Hematopoietic multipotent progenitor cell (in vitro differentiated cells): ENCODE data around the gene DACT1. TPM values are rescaled to one million over a fixed set of nuclear protein-coding genes. Genes with fewer than 3 reads are reported as not detected.

Source experiments
- DNase-seq, 3 donors: peaks; one replicate each; pipeline ENCODE4 v3.0.0-alpha.2; 2011 to 2015; ENCODE audit warnings: low read depth in 2 of 3, low spot score in 2 of 3
- total RNA-seq: library from RNA; depleted of rRNA; stranded (reverse); fragments of >200 nt; gene quantifications from one replicate; pipeline ENCODE4 v1.2.3, GENCODE V29; 2012

The DACT1 gene
- total RNA-seq, 1 donor = 3.8 TPM

GRCh38 chr14:58634406-58635090 is 3.2 kb upstream of the DACT1 start:
- DNase-seq = no peak

GRCh38 chr14:58635091-58635830 is 2.5 kb upstream of the DACT1 start:
- DNase-seq = peak in 1 of 3 donors; percentile 30

- no peak for DNase-seq
Observed at GRCh38 chr14:58636129-58636528, 1.6 kb upstream of the DACT1 start.

DNA sequence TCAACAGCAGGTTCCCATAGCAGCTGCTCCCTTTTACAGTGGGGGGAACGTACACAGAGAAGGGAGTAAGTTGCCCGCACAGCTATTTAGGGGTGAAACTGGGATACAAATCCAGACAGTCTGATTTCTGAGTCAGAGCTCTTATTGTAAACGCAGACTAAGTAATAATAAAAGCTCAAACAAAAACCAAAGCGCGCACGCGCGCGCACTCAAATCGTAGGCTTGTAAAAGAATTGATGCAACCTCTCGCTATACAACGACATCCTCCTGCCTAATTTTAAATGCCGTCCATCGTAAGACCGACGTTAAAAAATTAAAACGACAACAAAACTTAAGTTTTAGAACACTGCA is 747 bp upstream of the DACT1 start:
- peak in 2 of 3 donors; percentile 42 to 50 for DNase-seq

GRCh38 chr14:58638231-58639197 is 752 bp downstream of the DACT1 start:
- peak in 2 of 3 donors; percentile 34 to 42 for DNase-seq

DNA sequence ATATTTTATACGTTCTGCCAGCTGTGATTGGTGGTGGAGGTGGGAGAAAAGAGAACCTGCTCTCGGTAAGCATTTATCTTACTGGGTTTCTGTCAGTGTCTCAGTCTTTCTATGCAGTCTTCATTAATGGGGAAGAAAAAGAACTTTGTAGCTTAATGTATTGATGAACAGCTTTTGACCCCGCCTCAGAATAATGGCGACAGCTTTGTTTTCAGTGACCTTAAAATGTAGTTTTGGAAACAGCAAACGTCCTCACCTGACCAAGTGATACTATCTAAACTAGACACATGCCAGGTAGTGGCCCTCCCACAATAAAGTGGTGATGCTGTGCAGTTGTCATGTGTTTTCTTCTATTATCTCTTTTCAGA is 1.4 kb downstream of the DACT1 start:
- DNase-seq = no peak

DNA sequence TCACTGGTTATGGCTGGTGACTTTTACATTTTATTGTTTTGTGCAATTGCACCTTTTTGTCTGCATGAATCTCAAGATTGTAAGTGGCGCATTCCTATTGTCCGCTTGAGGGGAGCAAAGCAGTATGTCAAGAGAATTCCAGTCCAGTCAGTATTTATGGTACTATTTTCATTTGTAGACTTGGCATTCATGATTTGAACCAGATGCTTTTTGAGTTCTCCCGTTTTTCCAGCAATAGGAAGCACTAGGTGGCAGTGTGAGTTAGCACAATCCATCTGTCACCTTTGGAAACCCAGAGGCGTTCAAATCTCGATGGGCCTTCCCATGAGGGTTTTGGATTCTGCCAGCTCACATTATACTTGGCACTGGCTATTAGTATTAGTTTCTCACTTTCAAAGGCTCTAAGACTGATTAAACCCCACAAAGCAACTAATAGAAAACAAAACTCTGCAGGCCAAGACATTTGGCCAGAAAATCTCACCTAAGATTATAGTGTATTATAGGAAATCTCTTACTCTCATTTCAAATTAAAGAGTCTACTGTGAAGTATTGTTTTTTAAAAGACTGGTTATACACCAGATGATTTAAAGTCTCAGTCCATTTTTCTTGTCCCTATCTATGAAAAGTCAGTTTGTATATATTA is 2.2 kb downstream of the DACT1 start:
- peak in 1 of 3 donors; percentile 55 for DNase-seq

DNA sequence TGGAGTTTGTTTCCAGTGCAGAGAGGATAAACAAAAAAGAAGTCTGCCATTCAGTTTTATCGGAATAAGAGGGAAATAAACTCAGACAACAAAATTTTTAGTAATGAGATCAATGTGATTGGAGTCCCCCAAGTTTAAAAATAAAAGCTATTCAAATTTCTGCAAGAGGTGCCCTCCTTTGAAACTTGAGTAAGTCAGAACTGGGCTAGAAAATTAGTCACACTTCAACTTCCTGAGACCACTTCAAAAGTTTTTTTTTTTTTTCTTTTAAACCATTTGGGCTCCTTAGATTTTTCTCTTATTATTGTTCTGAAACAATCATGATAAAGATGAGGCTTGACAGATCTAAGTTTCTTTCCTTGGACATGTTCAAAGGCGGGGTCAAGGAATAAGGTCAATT is 3.2 kb downstream of the DACT1 start:
- DNase-seq = no peak

DNA sequence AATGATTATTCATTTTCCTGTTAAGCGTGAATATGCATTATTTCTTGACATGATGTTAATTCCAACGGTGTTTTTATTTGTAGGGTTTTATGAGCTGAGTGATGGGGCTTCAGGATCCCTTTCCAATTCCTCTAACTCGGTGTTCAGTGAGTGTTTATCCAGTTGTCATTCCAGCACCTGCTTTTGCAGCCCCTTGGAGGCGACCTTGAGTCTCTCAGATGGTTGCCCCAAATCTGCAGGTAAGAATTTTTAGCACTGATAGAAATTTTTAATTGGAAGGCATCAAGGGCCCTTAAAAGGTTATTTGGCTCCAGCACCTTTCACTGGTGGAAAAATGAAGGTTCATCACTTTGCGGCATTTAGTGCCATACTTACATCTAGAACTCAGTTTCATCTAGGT is 3.7 kb downstream of the DACT1 start:
- DNase-seq = no peak

DNA sequence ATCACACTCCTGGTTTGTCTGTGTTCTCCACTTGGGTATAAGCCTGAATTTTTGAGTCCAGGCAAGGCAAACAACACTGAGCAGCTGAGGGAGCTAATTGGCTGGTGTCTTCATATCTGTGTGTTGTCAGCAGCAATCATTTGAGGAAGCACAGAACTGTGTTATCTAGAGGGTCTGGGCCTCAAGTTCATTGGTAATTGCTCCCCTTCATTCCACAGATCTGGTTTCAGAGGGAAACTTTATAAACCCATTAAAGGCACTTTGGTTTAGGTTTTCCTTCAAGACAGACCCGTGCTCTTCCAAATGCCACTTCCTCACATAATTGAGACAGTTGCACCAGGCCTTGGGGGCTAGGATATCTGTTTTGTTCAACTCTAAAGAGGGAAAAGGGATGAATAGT is 5.6 kb downstream of the DACT1 start:
- no peak for DNase-seq

DNA sequence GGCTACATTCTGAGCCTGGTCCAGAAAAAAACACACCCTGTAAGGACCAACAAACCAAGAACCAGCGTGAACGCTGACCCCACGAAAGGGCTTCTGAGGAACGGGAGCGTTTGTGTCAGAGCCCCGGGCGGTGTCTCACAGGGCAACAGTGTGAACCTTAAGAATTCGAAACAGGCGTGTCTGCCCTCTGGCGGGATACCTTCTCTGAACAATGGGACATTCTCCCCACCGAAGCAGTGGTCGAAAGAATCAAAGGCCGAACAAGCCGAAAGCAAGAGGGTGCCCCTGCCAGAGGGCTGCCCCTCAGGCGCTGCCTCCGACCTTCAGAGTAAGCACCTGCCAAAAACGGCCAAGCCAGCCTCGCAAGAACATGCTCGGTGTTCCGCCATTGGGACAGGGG is 7.9 kb downstream of the DACT1 start:
- DNase-seq = no peak

GRCh38 chr14:58646479-58646878 is 8.7 kb downstream of the DACT1 start:
- DNase-seq = no peak

- DNase-seq = no peak
Observed at GRCh38 chr14:58647777-58648176, 10.0 kb downstream of the DACT1 start.

DNA sequence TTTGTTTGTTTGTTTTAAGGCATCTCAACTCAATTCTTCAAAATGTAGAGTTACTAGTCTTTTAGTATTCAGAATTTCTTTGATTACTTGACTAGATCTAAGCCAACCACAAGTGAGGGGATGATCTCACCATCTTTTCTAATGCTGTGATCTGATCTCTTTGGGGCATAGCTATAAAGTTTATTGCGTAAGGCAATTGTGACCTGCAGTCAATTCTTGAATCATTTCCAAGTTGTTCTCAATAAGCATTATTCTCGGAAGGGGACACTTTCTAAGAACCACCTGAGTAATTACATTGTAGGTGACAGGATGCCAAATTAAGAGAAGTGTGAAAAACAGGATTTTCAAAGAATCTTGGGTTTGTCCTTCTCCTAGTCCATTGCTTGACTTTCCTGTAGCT is 13.1 kb downstream of the DACT1 start:
- no peak for DNase-seq

DNA sequence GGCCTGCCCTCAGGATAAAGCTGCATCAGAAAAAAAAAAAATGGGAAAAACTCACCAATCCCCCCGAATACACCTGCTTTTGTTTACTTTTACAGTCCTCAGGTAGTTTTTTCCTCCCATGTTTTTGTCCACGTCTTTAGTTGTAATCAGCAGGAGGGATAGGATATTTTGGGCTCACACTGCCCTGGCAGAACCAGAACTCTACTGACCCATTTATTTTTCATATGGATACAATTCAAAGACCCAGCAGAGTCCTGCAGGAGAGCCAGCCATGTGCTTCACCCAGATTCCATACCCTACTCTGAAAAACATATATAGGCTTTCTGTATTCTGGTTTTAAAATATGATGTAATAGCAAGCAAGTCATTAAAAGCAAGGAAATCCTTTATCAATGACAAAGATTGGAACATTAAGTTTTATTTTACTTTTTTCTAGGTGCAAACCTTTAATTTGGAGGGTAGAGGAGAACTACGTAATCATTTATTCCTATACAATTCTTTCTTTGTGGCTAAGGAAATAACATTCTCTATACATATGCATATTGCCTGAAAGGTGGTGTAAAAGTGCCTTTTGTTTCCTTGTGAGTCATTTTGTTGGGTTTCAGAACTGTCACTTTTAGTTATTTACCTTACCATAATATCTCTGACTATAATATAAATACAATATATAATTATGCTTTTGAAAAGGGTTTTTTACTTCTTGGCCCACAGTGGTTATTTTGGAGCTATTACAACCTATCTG is 19.1 kb downstream of the DACT1 start:
- no peak for DNase-seq

- DNase-seq = no peak
Observed at GRCh38 chr14:58659061-58659460, 21.3 kb downstream of the DACT1 start.

- no peak for DNase-seq
Observed at GRCh38 chr14:58659846-58660245, 22.1 kb downstream of the DACT1 start.

GRCh38 chr14:58660407-58660806 is 22.6 kb downstream of the DACT1 start:
- no peak for DNase-seq

GRCh38 chr14:58662018-58662417 is 24.3 kb downstream of the DACT1 start:
- no peak for DNase-seq

DNA sequence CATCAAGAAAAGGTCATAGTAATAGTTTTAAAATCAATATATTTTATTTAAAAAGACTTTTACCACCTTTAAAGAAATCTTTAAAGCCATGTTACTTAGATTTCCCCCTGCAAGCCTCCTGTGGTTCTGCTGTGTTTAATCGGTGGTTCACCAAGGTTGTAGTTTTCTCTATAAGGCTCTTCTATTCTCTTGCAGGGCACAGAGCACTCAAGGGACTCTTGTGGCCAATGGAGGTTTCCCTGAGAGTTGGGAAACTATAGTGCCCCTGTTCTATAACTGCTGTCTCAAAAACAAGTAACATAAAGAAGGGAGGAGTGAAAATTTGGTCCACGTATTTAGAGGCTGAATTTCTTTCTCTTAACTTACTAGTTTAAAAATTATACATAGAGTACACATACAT is 25.0 kb downstream of the DACT1 start:
- DNase-seq = no peak
